Measurements from ENCODE around the gene ORM2. TPM values are rescaled to one million over a fixed set of nuclear protein-coding genes. Genes with fewer than 3 reads are reported as not detected.
A peak's percentile ranks its signal among the peaks of the same experiment; 100 is the strongest.
"Not testable (repeated sequence)": the region's sequence is repeated elsewhere in the genome, so short reads cannot be mapped to it uniquely, and the experiment has no call there.

Gene ORM2
- not detected for total RNA-seq
- long read RNA-seq = 0 reads

DNA sequence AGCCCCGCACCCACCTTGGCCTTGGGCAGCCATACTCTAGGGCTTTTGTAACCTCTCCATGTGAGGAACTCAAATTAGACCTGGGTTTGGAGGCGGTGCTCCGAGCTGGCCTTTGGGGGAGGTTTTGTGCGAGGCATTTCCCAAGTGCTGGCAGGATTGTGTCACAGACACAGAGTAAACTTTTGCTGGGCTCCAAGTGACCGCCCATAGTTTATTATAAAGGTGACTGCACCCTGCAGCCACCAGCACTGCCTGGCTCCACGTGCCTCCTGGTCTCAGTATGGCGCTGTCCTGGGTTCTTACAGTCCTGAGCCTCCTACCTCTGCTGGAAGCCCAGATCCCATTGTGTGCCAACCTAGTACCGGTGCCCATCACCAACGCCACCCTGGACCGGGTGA lies at the start of gene ORM2:
ORM2 (plus strand) TSS at position 245 of the 398 bp plus-strand sequence; CDS start at position 281, 36 bp downstream.
- DNase-seq; ATAC-seq; intact Hi-C loops (cut with DNase I, micrococcal nuclease): not testable (repeated sequence)

DNA sequence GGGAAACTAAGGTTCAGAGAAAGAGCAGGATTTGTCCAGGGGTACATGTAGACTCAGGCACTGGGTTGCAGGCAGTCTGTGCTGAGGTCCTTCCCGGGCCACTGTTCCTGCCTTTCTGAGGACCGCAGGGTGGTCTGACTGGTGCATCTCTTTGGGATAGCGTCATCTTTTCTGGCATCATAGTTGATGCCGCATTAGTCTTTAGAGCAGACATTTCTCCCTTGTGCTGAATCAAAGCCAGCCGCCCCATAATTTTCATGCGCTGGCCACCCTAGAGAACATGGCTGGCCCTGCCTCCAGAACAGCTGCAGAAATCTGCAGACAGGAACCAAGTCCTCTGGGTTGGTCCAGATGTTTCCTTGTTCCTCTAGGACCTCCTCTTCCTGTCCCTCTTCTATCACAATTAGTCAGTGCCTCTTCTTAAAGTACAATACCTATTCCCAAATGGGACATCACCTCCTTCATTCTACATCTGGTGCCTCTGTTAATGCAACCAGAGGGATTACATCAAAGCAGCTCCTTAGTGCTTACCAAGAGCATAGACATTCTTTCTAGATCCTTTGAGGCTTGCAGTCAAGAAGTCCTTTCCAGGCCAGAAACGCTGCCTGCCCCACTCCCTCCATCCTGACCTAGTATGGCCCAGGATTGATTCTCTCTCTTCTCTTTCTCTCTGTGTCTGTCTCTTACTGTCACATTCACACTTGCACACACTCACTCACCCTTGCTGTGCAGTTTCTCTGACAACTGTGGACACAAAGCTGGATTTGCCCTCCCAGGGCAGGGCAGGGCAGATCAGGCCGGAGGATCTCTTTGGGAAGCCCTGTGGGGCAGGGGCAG lies 48.8 kb upstream of the ORM2 start:
- no peak for ATAC-seq
- peak; percentile 0 to 14 for DNase-seq
- intact Hi-C loops (cut with DNase I, micrococcal nuclease) = loop anchor here in 1 of 2 donors (10.0 kb wide), 1 partner anchor 126 kb away; the partner anchor contains the start of gene COL27A1

DNA sequence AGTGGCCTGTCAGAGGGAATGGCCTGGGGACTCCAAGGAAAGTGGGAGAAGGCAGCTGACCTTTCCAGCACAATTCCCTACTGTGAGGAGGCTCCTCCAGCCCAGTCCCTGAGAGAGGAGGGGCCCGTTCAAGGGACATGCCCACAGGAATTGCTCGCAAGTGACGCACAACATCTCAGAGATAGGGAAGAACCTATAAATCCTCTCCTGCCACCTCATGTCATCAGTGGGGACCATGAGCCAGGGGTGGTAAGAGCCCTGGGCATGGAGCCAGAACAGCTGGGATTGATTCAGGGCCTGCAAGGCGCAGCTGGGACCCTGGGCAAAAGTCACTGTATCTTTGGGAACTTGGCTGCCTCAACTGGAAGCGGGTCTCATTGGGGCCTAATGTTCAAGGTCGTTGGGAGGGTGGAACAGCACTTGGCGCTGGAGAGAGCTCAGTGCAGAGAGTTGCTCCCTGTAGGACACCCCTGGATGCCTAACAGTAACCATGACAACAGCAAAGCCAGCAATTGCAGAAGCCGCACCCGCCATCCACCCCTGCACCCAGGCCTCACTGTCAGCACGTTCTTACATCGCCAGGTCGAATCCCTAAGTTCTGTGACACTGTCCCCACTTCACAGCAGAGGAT lies 48.1 kb upstream of the ORM2 start:
- intact Hi-C loops (cut with DNase I, micrococcal nuclease) = loop anchor here in 1 of 2 donors (10.0 kb wide), 1 partner anchor 127 kb away; the partner anchor contains the start of gene COL27A1

DNA sequence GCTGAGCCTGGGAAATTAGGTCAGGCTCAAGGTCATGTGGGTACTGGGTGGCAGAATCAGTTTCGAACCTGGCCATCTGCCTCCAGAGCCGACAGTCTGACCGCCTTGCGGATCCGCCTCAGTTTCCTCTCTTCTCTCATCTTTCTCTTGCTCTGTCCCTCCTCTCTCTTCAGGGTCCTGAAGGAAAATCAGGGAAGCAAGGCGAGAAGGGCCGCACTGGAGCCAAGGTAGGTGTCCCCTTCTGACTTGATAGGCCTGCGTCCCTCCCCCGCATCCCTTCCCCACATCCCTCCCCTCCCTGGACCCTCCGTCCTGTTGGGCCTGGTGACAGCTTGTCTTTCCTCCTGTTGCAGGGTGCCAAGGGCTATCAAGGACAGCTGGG lies 47.6 kb upstream of the ORM2 start:
- peak; percentile 0 to 7 for DNase-seq
- no peak for ATAC-seq
- intact Hi-C loops (cut with DNase I, micrococcal nuclease) = loop anchor here in 1 of 2 donors (10.0 kb wide), 1 partner anchor 127 kb away; the partner anchor contains the start of gene COL27A1

More for the DNA sequence above, 48.1 kb upstream of the ORM2 start:
- ATAC-seq = no peak
- DNase-seq = peak; percentile 7 to 12

DNA sequence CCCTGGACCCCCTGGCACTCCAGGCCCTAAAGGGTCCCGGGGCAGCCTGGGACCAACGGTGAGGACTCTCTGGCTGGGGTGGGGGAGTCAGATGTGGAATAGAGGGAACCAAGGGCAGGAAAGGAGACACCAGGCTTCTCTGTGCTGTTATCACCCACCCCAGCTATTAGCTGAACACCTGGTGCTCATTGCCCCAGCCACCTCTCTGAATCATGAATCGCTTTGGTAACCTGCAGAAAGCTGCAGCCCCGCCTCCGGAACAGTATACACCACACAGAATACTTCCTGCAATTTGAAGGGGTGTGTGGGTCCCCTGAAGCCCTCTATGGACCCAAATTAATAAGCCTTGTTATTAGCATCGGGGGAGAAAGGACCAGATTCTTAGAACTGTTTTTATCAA lies 47.2 kb upstream of the ORM2 start:
- intact Hi-C loops (cut with DNase I, micrococcal nuclease) = loop anchor here in 1 of 2 donors (10.0 kb wide), 1 partner anchor 128 kb away; the partner anchor contains the start of gene COL27A1
- peak in 1 of 2 donors; percentile 2 for DNase-seq
- ATAC-seq = no peak

DNA sequence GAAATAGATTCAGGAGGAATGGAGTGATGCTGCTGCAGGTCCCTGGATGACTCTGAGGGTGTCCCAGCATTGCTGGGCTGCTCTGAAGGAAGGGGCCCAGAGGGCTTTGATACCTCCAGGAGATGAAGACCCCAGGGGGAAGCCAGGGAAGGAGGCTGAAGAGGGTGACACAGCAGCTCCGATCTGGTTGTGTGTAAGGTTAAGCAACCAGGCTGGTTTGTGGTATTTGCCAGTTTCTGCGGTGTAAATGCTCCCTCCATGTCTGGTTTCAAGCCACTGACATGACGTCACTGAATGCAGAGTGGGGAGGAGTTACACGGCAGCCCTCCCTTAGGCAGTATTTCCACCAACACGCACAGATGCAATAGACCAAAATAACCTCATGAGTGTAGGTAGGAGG lies 46.7 kb upstream of the ORM2 start:
- ATAC-seq (no peak), DNase-seq (peak; percentile 0 to 5)
- intact Hi-C loops (cut with DNase I, micrococcal nuclease) = loop anchor here in 1 of 2 donors (10.0 kb wide), 1 partner anchor 128 kb away; the partner anchor contains the start of gene COL27A1

DNA sequence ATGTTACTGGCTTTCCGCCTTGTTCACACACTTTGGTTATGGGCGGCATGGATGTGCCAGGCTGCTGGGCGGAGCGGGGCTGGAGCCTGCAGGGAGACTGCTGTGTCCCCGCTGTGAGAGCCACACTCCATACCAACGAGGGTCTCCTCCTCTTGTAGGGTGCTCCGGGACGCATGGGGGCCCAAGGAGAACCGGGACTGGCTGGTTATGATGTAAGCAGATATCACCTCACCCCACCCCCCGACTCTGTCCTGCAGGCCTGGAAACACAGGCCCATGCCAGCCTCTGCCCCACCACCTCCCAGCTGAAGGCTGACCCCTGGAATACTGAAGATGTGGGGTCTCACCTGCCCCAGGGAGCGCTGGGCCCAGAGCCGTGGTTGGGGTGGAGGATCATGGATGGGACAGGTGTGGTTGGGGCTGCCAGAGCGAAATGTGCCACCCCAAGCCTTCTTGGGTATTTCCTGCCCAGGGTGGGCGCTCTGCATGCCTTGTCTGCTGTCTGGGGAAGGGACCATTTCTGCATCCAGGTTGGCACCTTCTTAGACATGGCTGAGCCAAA lies 46.0 kb upstream of the ORM2 start:
- no peak for ATAC-seq
- intact Hi-C loops (cut with DNase I, micrococcal nuclease) = loop anchor here in 1 of 2 donors (10.0 kb wide), 1 partner anchor 129 kb away; the partner anchor contains the start of gene COL27A1
- peak; percentile 3 to 20 for DNase-seq

DNA sequence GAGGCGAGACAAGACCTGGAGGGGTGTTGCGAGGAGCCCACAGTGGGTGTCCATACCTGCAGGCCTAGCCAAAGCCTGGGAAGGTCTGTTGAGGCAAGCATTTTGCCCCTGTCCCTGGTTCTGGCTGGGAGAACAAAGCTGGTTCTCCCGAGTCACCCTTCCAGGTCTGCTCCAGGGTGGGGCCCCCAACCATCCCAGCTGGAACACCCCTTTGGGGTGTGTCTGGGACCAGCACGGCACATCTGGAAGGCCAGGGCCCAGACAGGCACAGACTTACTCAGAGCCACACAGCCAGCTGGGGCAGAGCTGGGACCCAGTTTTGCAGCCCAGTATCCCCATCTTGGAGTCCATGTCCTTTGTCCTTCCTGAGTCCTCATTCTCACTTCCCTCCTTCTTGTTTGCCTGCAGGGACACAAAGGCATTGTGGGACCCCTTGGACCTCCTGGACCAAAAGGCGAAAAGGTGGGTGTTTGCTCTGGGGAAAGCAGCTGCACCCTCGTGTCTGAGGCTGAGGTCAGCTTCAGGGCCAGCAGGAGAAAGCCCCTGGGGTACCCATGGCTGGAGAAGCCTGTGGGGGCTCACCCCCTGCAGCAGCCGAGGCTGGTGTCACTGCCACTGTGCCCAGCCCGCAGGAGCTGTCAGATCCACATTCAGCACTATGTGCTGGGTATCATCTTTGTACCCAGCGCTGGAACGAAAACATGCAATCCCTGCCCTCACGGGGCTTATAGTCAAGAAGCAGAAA lies 45.2 kb upstream of the ORM2 start:
- intact Hi-C loops (cut with DNase I, micrococcal nuclease) = loop anchor here in 1 of 2 donors (10.0 kb wide), 1 partner anchor 130 kb away; the partner anchor contains the start of gene COL27A1
- peak; percentile 1 to 15 for DNase-seq
- ATAC-seq = no peak

DNA sequence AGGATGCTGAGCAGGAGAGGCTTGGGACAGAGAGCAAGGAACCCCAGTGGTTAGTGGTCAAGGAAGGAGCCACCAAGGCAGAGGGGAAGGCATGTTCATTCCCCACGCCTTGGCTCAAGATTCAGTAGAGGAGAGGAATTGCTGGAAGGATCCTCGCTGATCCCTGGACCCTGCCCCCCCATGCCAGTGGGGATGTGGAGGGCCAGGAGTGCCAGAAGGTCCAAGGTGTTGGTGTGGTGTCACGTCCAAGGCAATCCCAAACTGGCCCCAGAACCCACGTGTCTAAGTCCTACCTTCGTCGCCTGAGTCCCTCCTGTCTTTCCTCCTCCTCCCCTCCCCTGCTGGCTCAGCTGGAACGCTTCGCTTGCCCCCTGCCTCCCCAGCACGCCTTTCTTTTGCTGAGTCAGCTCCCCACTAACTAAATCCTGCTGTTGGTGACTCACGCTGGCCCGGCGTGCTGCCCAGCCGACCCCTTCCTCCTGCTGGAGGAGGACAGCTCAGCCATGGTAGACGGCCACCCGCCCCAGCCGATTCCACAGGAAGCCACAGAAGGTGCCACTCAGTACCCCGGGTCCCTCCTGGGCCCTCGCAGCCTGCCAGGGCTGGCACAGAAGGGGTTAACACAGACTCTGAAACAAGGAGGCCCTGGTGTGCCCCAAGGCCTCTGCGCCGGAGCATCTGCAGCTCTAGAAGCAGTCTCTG lies 44.4 kb upstream of the ORM2 start:
- DNase-seq = peak; percentile 23 to 28
- intact Hi-C loops (cut with DNase I, micrococcal nuclease) = loop anchor here in 1 of 2 donors (10.0 kb wide), 1 partner anchor 131 kb away; the partner anchor contains the start of gene COL27A1

DNA sequence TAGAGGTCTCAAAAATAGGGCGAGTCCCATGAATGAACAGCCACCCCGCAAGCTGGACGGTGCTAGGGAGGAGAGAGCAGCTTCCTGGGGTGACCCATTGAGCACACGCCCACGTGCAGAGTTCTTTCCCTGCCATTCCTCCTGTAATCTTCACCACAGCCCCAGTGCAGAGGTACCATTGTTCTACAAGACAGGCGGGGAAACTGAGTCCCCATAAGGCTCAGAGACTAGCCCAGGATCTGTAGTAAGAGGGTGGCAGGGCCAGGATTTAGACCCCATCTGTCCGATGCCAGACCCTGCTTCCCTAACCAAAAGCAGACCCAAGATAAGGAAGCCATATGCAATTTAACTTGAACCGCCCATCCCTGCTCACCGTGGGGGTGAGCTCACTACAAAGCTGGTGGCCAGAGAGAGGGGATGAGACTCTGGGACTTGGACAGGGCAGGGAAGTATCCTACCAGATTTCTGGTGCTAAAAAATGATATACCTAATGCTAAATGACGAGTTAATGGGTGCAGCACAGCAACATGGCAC lies 43.5 kb upstream of the ORM2 start:
- intact Hi-C loops (cut with DNase I, micrococcal nuclease) = loop anchor here in 1 of 2 donors (10.0 kb wide), 1 partner anchor 131 kb away; the partner anchor contains the start of gene COL27A1
- ATAC-seq (no peak), DNase-seq (peak; percentile 1 to 10)

More for the DNA sequence above, 44.4 kb upstream of the ORM2 start:
- ATAC-seq = no peak

DNA sequence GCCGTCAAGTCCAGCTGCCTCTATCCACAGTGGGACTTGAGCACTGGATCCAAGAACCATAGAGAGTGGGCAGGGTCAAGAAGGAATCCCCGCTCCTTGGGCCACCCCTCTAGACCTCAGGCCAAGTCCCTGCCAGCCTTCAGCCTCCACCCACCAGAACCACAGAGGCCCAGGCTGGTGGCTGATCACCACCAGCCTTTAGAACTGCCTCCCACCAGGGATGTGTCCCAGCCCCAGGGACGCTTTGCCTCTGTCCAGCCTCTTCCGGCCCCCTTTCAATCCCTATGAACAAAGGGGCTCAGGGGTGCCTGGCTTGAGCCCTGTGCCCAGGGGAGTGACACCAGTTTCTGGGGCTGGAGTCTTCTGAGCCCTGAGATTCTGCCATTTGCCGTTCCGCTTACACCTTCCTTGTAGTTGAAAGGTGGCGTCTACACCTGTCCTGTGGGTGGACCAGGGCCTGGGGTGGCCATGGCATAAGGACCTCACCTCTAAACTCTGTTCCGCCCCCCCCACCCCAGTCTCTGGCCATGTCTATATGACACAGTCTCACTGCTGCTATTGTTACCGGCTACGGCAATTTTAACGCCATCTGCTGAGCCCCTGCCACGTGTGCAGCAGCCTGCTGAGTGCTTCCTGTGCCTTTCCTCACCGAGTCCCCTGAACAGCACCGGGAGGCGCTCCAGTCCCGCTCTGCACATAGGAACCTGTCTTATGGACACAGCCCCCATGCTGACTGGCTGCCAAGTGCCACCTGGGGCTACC lies 42.5 kb upstream of the ORM2 start:
- intact Hi-C loops (cut with DNase I, micrococcal nuclease) = loop anchor here in 1 of 2 donors (10.0 kb wide), 1 partner anchor 132 kb away; the partner anchor contains the start of gene COL27A1
- ATAC-seq (no peak), DNase-seq (peak; percentile 2 to 20)

DNA sequence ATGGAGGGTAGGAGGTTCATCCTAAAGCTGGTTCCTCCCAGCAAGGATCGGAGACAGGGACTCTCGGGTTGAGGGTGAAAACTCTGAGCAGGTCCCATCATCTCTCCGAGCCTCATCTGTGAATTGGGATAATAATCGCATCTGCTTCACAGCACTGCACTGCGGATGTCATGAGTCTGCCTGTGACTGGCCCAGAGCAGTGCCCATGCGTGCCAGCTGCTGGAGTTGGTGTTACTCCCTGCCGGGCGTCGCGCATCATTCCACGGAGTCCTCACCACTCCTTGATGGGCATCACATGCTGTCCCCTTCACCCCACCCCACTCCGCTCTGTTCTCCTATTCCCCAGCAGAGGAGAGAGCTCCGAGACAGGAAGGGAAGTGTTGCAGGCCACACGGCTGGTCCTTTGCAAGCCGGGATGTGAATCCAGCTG lies 41.9 kb upstream of the ORM2 start:
- ATAC-seq = no peak
- intact Hi-C loops (cut with DNase I, micrococcal nuclease) = loop anchor here in 1 of 2 donors (10.0 kb wide), 1 partner anchor 133 kb away; the partner anchor contains the start of gene COL27A1
- DNase-seq = peak; percentile 1 to 20

DNA sequence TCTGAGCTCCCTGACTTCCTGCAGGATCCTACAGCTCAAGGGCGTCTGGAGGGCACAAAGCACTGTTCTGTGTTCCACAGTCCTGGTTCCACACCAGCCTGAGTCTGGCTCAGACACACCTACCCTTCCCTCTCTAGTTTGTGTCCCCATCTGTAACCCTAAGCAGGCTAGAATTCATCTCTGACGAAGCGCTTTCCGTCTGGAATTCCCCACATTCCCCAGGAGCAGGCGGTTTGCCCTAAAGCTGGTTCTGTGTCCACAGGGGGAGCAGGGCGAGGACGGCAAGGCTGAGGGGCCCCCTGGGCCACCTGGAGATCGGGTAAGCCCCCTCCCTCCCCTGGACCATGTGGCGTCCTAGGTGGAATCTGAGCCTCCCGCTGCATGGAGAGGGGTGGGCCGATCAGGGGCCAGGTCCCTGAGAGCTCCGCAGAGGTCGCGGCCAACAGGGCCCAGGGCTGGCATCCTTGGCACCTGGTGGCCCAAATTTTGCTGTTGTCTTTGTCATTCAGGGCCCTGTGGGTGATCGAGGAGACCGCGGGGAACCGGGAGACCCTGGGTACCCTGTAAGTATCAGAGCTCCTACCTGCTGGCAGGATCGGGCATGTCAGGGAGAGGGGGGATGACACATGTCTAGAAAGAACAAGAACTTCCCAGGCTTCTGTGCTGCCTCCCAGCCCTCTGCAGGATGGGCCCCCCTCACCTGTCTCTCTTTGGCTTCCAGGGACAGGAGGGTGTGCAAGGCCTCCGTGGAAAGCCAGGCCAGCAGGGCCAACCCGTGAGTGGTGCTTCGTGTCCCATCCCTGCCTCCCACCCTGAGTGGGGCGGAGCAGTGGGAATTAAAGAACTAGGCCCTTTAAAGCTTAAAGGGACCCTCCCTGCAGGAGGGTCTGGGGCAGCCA lies 41.2 kb upstream of the ORM2 start:
- intact Hi-C loops (cut with DNase I, micrococcal nuclease) = loop anchor here in 1 of 2 donors (10.0 kb wide), 1 partner anchor 134 kb away; the partner anchor contains the start of gene COL27A1
- DNase-seq = peak in 1 of 2 donors; percentile 18
- ATAC-seq = no peak

DNA sequence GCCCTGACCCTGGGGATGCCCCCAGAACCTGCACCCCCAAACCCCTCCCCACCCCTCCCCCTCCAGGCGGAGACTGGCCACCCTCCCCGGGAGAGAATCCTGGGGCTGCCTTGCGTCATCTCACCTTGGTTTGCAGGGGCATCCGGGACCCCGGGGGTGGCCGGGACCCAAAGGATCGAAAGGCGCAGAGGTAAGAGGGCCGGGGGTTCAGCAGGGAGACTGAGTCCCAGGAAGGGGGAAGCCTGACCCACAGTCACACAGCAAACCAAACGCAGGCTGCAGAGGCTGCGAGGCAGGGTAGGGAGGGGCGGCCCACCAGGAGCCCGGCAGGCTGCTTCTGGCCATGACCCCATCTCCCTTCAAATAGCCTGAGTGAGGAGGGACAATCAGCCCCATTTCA lies 40.6 kb upstream of the ORM2 start:
- DNase-seq = peak in 1 of 2 donors; percentile 8
- no peak for ATAC-seq
- intact Hi-C loops (cut with DNase I, micrococcal nuclease) = loop anchor here in 1 of 2 donors (10.0 kb wide), 1 partner anchor 134 kb away; the partner anchor contains the start of gene COL27A1
